Mesothelial cell of epicardium (in vitro differentiated cells): ENCODE results near the gene MTHFSD. TPM values are rescaled to one million over a fixed set of nuclear protein-coding genes. Genes with fewer than 3 reads are reported as not detected.

Experiments used
- DNase-seq, 2 experiments: peaks; one replicate each; pipeline ENCODE4 v3.0.0; 2021; ENCODE audit warnings: low spot score in 2 of 2; ENCODE audit not compliant: unreplicated experiment in 2 of 2
- H3K27ac Mint-ChIP-seq: 2 replicates; pipeline ENCODE4 v1.8.0; 2021; ENCODE audit warnings: mixed read lengths
- H3K27me3 Mint-ChIP-seq: 2 replicates; pipeline ENCODE4 v1.8.0; 2021; ENCODE audit warnings: low read depth, mixed read lengths
- H3K36me3 Mint-ChIP-seq: 2 replicates; pipeline ENCODE4 v1.8.0; 2021; ENCODE audit warnings: mixed read lengths
- H3K4me1 Mint-ChIP-seq: 2 replicates; pipeline ENCODE4 v1.8.0; 2021; ENCODE audit warnings: mixed read lengths
- H3K4me3 Mint-ChIP-seq: 2 replicates; pipeline ENCODE4 v1.8.0; 2021; ENCODE audit warnings: mild to moderate bottlenecking, moderate library complexity, mixed read lengths
- H3K9me3 Mint-ChIP-seq: 2 replicates; pipeline ENCODE4 v1.8.0; 2021; ENCODE audit warnings: mixed read lengths
- total RNA-seq: library from RNA; stranded (reverse); gene quantifications from 3 replicates; pipeline ENCODE4 v1.2.1, GENCODE V29; 2021
- TF ChIP-seq, protein P1 (sequence below): fragments of 200-600 bp; sonication (generic); IDR thresholded peaks from one replicate; pipeline ENCODE4 v1.5.0; 2021; ENCODE audit warnings: antibody characterized with exemption; ENCODE audit not compliant: unreplicated experiment

The MTHFSD gene
- total RNA-seq, 1 donor from 2014 or later = 27.4 TPM

DNA sequence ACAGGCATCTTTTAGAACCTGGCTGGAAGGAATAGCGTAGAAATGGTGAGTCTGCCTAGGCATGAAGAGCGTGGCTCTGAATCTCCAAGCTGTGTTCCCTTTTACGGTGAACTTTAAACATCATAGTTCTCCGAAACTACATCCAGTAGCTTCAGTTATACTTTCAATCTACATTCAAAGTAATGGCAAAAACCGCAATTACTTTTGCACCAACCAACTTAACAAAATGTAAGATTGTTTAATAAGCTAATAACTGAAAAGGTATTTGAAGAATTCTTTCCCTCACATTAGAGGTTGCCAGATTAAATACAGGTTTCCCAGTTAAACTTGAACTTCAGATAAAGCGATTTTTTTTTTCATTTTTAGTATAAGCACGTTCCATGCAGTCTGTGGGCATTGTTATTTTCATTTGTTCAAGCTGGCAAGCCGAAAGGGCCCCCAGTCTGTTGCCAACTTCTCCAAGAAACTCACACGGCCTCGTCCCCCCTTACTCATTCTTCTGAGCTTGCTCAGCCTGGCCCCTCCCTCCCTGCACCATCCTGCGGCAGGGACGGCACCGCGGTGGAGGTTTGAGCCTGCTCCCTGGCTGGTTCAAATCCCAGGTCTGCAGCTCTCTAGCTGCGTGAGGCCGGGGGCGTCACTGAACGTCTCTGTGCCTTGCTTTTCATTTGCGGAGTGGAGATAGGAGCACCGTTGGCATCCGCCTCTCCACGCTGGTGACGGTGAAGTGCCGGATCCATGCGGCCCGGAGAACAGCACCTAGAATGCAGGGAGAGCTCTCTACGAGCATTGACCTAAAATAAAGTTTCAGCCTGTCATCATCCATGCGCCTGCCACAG is 3.5 kb upstream of the MTHFSD start:
- no peak overlapping the region for H3K27ac Mint-ChIP-seq
- TF ChIP-seq, protein P1, sequence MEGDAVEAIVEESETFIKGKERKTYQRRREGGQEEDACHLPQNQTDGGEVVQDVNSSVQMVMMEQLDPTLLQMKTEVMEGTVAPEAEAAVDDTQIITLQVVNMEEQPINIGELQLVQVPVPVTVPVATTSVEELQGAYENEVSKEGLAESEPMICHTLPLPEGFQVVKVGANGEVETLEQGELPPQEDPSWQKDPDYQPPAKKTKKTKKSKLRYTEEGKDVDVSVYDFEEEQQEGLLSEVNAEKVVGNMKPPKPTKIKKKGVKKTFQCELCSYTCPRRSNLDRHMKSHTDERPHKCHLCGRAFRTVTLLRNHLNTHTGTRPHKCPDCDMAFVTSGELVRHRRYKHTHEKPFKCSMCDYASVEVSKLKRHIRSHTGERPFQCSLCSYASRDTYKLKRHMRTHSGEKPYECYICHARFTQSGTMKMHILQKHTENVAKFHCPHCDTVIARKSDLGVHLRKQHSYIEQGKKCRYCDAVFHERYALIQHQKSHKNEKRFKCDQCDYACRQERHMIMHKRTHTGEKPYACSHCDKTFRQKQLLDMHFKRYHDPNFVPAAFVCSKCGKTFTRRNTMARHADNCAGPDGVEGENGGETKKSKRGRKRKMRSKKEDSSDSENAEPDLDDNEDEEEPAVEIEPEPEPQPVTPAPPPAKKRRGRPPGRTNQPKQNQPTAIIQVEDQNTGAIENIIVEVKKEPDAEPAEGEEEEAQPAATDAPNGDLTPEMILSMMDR = no peak
- peaks cover 18% of the 10 kb centered on the region for H3K27me3 Mint-ChIP-seq
- H3K4me1 Mint-ChIP-seq = peaks cover 13% of the 10 kb centered on the region
- DNase-seq = no peak
- no peaks in the 10 kb centered on the region for H3K36me3 Mint-ChIP-seq
- H3K4me3 Mint-ChIP-seq = no peak overlapping the region
- H3K9me3 Mint-ChIP-seq = no peaks in the 10 kb centered on the region

DNA sequence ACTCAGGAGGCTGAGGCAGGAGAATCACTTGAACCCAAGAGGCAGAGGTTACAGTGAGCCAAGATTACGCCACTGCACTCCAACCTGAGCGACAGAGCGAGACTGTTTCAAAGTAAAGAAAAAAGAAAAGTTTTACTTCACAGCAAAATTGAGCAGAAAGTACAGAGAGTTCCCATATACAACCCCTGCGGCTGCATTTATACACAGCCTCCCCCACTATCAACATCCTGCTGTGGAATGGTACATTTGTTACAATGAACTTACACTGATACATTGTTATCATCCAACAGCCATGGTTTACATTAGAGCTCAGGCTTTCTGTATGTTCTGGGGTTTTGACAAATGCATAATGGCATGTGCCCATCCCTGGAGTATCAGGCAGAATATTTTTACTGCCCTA is 2.6 kb upstream of the MTHFSD start:
- no peaks in the 10 kb centered on the region for H3K9me3 Mint-ChIP-seq
- H3K4me3 Mint-ChIP-seq = no peak overlapping the region
- no peak overlapping the region for H3K27ac Mint-ChIP-seq
- DNase-seq = no peak
- H3K36me3 Mint-ChIP-seq = no peaks in the 10 kb centered on the region
- H3K4me1 Mint-ChIP-seq = peaks cover 10% of the 10 kb centered on the region
- peaks cover 14% of the 10 kb centered on the region for H3K27me3 Mint-ChIP-seq
- TF ChIP-seq, protein P1 = no peak

DNA sequence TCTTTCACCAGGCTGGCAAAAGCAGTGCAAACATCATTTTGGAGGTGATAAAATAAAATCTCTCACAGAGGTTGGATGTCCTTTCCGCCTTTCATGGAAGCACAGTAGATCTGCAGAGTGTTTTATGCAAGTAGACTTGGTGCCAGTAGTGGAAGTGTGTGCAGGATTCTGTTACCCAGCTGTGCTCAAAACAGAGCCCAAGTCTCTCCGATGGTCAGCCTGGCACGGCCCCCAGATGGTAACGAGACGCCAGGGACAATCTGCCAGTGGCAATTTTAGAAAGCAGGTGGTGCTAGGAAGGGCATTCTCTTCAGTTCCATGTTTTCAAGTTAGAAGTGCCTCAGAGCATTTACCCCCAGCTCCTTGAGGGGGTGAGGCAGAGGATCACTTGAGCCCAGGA is 1.5 kb upstream of the MTHFSD start:
- Mint-ChIP-seq H3K36me3 (no peaks in the 10 kb centered on the region), H3K9me3 (no peaks in the 10 kb centered on the region), H3K4me3 (no peak overlapping the region), H3K27me3 (peaks cover 10% of the 10 kb centered on the region), H3K27ac (no peak overlapping the region), H3K4me1 (peaks cover 15% of the 10 kb centered on the region)
- TF ChIP-seq, protein P1 = no peak
- no peak for DNase-seq

DNA sequence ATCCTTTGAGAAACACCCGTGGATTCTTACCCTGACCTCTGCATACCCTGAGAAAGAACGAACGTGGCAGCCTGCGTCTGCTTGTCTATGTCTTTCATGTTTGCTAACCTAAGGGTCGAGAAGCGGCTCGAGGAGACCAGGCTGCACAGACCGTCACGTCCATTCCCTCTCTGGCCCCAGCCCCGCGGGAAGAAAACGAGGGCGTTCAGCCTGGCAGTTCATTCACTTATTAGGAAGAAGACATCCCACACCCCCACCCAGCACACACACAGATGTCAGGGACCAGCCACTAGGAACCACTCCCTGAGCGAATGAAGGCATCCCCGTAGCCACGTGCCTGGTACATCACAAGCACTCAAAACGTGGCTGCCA is 655 bp upstream of the MTHFSD start:
- Mint-ChIP-seq H3K9me3 (no peaks in the 10 kb centered on the region), H3K27ac (peak overlapping the region; percentile 97), H3K4me1 (peaks cover 15% of the 10 kb centered on the region), H3K27me3 (peaks cover 10% of the 10 kb centered on the region), H3K4me3 (peak overlapping the region; percentile 83), H3K36me3 (no peaks in the 10 kb centered on the region)
- TF ChIP-seq, protein P1 = no peak
- no peak for DNase-seq

DNA sequence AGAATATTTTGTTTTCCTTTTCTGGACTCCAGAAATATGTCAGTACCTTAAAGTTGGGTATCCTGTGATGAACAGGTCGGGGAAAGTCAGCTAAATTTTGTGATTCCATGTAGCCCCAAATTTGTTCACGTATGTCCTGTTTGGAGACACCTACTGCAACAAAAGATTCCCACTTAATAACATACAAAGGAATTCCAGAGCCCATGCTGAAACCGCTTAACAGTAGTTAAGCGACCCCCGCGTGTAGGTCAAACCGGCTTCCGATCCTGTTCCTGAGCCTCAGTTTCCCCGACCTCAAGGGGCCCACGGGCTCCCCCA is 477 bp downstream of the MTHFSD start:
- TF ChIP-seq, protein P1 = no peak
- Mint-ChIP-seq H3K27ac (peak overlapping the region; percentile 97), H3K4me3 (peak overlapping the region; percentile 83), H3K27me3 (peaks cover 10% of the 10 kb centered on the region), H3K4me1 (peaks cover 15% of the 10 kb centered on the region), H3K36me3 (no peaks in the 10 kb centered on the region), H3K9me3 (no peaks in the 10 kb centered on the region)
- no peak for DNase-seq
